GM12874 (cell line): ENCODE data around the gene MX2.

Source experiments
- TF ChIP-seq, protein P1 (sequence below): IDR thresholded peaks from 2 replicates; pipeline ENCODE4 v1.5.1; 2011; ENCODE audit warnings: low read depth, mild to moderate bottlenecking, control low read depth, low read length, moderate library complexity; ENCODE audit not compliant: insufficient read depth

The MX2 gene

DNA sequence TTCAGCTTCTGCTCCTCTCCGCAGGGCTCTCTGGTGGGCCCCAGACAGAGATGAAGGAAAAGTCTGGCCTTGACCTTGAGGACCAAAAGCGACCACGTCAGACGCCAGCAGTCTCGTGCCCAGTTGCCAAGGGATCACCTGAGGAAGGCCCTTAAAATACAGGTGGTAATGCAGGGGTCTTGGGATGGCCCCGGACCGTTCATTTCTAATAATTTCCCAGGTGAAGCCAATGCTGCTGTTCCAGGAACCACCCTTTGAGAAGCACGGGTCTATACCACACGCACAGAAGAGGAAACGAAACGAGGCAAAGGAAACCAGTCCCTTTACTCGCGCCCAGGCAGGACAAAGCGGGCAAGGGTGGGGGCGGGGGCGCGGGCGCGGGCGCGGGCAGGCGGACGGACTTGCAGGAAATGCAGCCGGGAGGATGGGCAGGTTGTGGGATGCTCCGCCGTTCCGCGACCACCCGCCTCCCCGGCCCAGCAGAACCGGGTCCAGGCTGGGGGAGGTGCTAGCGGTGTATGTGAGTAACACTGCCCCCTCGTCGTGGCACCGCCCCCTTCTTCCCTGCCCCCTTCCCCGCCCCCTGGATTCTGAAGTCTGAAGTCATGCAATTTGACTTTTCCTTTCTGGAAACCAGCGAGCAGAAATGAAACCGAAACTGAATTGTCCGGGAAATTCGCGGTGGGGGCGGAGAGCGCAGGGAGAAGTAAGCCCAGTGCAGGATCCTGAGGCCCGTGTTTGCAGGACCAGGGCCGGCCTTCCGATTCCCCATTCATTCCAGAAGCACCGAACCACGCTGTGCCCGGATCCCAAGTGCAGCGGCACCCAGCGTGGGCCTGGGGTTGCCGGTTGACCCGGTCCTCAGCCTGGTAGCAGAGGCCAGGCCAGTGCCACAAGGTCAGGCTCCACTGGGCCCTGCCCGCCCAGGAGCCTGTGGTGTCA, 58.4 kb downstream of the MX2 start:
- TF ChIP-seq, protein P1, sequence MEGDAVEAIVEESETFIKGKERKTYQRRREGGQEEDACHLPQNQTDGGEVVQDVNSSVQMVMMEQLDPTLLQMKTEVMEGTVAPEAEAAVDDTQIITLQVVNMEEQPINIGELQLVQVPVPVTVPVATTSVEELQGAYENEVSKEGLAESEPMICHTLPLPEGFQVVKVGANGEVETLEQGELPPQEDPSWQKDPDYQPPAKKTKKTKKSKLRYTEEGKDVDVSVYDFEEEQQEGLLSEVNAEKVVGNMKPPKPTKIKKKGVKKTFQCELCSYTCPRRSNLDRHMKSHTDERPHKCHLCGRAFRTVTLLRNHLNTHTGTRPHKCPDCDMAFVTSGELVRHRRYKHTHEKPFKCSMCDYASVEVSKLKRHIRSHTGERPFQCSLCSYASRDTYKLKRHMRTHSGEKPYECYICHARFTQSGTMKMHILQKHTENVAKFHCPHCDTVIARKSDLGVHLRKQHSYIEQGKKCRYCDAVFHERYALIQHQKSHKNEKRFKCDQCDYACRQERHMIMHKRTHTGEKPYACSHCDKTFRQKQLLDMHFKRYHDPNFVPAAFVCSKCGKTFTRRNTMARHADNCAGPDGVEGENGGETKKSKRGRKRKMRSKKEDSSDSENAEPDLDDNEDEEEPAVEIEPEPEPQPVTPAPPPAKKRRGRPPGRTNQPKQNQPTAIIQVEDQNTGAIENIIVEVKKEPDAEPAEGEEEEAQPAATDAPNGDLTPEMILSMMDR = no peak

DNA sequence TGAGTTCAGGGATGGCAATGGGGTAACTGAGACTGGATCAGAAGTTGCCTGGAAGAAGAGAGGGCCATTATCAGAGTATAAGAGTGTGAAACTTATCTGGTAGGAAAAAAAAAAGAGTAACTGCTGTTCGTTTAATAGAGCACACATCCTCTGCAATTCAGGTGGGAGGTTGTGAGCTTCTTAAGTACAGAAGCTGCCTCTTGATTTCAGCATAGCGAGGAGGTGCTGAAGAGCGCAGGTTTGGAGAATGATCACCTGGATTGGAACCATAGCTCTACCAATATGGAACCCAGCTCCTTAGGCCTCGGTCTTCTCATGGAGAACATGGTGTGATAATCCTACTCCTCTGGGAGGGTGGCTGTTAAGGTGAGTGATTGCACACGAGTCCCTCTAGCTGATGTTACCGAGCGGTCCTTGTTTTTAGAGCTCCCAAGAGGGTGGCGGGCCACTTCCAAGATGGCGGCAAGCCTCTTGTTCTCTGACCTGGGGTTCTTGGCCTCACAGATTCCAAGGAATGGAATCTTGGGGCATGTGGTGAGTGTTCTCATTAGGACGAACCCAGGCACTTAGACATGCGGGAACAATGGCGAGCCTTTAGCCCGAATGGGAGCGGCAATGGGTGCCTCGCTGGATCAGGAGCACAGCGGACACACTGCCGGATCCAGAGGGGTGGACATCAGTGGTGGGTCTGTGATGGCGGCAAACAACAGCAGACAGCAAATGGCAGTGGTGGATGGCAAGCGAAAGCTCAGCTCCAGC, 60.9 kb downstream of the MX2 start:
- TF ChIP-seq, protein P1 = no peak

DNA sequence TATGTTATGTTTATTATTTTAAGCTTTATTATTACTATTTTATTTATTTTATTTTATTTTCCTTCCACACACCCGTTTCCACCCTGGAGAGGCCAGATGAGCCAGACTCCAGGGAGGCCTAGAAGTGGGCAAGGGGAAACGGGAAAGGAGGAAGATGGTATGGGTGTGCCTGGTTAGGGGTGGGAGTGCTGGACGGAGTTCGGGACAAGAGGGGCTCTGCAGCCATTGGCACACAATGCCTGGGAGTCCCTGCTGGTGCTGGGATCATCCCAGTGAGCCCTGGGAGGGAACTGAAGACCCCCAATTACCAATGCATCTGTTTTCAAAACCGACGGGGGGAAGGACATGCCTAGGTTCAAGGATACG, 63.7 kb downstream of the MX2 start:
- TF ChIP-seq, protein P1 = no peak

GRCh38 chr21:41425954-41426675, 64.3 kb downstream of the MX2 start, which contains the start of gene MX1:
Gene MX1, plus strand, starts transcription at chr21:41426239. Its CDS starts 5,832 bp downstream, at chr21:41432071.
- TF ChIP-seq, protein P1 = no peak

GRCh38 chr21:41426676-41427404, 65.0 kb downstream of the MX2 start:
- TF ChIP-seq, protein P1 = no peak

GRCh38 chr21:41427556-41427955, 65.7 kb downstream of the MX2 start:
- TF ChIP-seq, protein P1 = no peak
